ENCODE results near the gene AUTS2.

Gene AUTS2

DNA sequence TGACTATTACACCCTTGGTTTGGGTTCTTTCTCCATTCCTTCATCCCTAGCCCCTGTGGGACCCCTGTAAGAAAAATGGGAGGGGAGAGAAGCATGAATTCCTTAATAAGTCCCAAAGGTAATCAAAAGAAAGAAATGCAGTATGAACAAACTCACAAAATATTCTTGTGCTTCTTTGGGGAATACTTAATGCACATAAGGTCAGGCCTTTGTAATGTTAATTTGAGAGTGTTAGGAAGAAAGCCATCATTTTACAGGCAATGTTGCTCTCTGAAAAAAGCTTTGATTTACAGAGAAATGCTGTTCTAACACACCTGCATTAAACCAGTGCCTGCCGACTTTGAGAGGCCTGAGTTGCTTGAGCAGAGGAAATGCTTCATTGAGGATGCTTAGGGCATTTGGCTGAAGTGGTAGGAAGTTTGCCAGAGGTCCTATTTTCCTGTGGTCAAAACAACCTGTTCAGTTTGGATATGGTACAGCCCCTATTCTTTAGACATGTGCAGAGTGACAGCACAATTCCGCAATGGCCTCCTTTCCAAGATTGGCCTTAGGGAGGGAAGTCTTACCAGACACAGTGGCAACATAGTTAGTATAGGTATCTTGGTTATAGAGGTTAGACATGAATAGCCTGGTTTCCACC lies 643.4 kb downstream of the AUTS2 start:
- no peaks in the 10 kb centered on the region for H3K4me1 ChIP-seq (ENCODE audit: control insufficient read depth in 1 of 2, insufficient read depth in 2 of 2, low read length in 2 of 2)
- H3K27ac ChIP-seq (ENCODE audit: low read depth, low read length), result no peak overlapping the region
- H3K36me3 ChIP-seq (ENCODE audit: control insufficient read depth in 1 of 2, insufficient read depth in 2 of 2, low read length in 2 of 2), result no peaks in the 10 kb centered on the region
- H3K4me3 ChIP-seq (ENCODE audit: low read depth in 1 of 2, low read length in 2 of 2), result no peak overlapping the region
- no peaks in the 10 kb centered on the region for H3K9me3 ChIP-seq (ENCODE audit: control insufficient read depth in 1 of 2, low read length in 2 of 2)
- H3K9ac ChIP-seq (ENCODE audit: low read depth in 1 of 2, low read length in 2 of 2), result no peak overlapping the region
- no peaks in the 10 kb centered on the region for H3K27me3 ChIP-seq (ENCODE audit: control insufficient read depth in 1 of 2, insufficient read depth in 2 of 2, low read length in 2 of 2)

DNA sequence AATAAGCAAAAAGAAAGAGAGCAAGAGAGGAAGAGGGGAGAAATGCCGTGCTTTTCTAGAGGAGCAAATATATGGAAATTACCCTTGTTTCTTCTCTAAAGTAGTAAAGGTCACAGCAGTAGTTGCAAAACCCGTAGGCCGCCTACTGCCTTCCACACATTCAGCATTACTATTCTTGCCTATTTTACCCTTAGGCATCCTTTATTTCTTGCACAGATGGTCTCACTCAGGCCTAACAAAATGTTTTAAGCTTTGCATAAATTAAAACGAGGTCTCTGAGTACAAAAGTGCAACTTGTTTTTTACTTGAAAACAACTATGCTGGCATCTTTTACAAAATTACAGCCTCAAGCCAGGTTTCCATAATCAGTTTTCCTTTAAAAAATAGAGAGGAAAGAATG lies 644.6 kb downstream of the AUTS2 start:
- no peaks in the 10 kb centered on the region for H3K4me1 ChIP-seq (ENCODE audit: control insufficient read depth in 1 of 2, insufficient read depth in 2 of 2, low read length in 2 of 2)
- H3K27ac ChIP-seq (ENCODE audit: low read depth, low read length), result no peak overlapping the region
- H3K36me3 ChIP-seq (ENCODE audit: control insufficient read depth in 1 of 2, insufficient read depth in 2 of 2, low read length in 2 of 2), result no peaks in the 10 kb centered on the region
- no peaks in the 10 kb centered on the region for H3K9me3 ChIP-seq (ENCODE audit: control insufficient read depth in 1 of 2, low read length in 2 of 2)
- H3K9ac ChIP-seq (ENCODE audit: low read depth in 1 of 2, low read length in 2 of 2), result no peak overlapping the region
- H3K27me3 ChIP-seq (ENCODE audit: control insufficient read depth in 1 of 2, insufficient read depth in 2 of 2, low read length in 2 of 2), result no peaks in the 10 kb centered on the region
- no peak overlapping the region for H3K4me3 ChIP-seq (ENCODE audit: low read depth in 1 of 2, low read length in 2 of 2)

- H3K36me3 ChIP-seq (ENCODE audit: control insufficient read depth in 1 of 2, insufficient read depth in 2 of 2, low read length in 2 of 2), result no peaks in the 10 kb centered on the region
- H3K27me3 ChIP-seq (ENCODE audit: control insufficient read depth in 1 of 2, insufficient read depth in 2 of 2, low read length in 2 of 2), result no peaks in the 10 kb centered on the region
- H3K9me3 ChIP-seq (ENCODE audit: control insufficient read depth in 1 of 2, low read length in 2 of 2), result no peaks in the 10 kb centered on the region
- no peak overlapping the region for H3K4me3 ChIP-seq (ENCODE audit: low read depth in 1 of 2, low read length in 2 of 2)
- no peak overlapping the region for H3K27ac ChIP-seq (ENCODE audit: low read depth, low read length)
- no peak overlapping the region for H3K9ac ChIP-seq (ENCODE audit: low read depth in 1 of 2, low read length in 2 of 2)
- no peaks in the 10 kb centered on the region for H3K4me1 ChIP-seq (ENCODE audit: control insufficient read depth in 1 of 2, insufficient read depth in 2 of 2, low read length in 2 of 2)
These were observed 645.2 kb downstream of the AUTS2 start for GRCh38 chr7:70243443-70243842.

- no peak overlapping the region for H3K9ac ChIP-seq (ENCODE audit: low read depth in 1 of 2, low read length in 2 of 2)
These were observed 659.6 kb downstream of the AUTS2 start for GRCh38 chr7:70257921-70258320.

DNA sequence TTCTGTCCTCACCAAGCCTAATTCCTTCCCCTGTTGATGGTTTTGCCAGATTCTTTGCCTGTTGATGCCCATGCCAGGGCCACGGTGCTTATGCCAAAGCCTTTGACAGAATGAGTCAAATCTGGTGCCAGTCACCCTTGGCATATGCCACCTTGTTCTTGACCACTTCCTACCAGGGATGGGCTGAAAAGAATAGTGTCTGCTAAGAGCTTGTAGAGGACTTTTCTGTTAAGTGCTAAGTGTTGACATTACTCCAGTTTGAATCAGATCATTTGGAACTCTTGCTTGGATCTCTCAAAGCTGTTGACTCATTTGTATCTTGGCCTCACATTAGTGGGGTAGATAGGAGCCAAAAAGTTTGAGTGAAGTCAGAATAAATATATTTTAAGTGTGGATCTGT lies 661.2 kb downstream of the AUTS2 start:
- Histone ChIP-seq H3K4me3 (ENCODE audit: low read depth in 1 of 2, low read length in 2 of 2) (no peak overlapping the region), H3K9ac (ENCODE audit: low read depth in 1 of 2, low read length in 2 of 2) (no peak overlapping the region), H3K36me3 (ENCODE audit: control insufficient read depth in 1 of 2, insufficient read depth in 2 of 2, low read length in 2 of 2) (no peaks in the 10 kb centered on the region), H3K27me3 (ENCODE audit: control insufficient read depth in 1 of 2, insufficient read depth in 2 of 2, low read length in 2 of 2) (no peaks in the 10 kb centered on the region), H3K4me1 (ENCODE audit: control insufficient read depth in 1 of 2, insufficient read depth in 2 of 2, low read length in 2 of 2) (no peaks in the 10 kb centered on the region), H3K9me3 (ENCODE audit: control insufficient read depth in 1 of 2, low read length in 2 of 2) (no peaks in the 10 kb centered on the region), H3K27ac (ENCODE audit: low read depth, low read length) (no peak overlapping the region)

More at GRCh38 chr7:70257921-70258320, 659.6 kb downstream of the AUTS2 start:
- no peak overlapping the region for H3K4me3 ChIP-seq (ENCODE audit: low read depth in 1 of 2, low read length in 2 of 2)
- H3K27ac ChIP-seq (ENCODE audit: low read depth, low read length), result no peak overlapping the region
- no peaks in the 10 kb centered on the region for H3K27me3 ChIP-seq (ENCODE audit: control insufficient read depth in 1 of 2, insufficient read depth in 2 of 2, low read length in 2 of 2)
- H3K9me3 ChIP-seq (ENCODE audit: control insufficient read depth in 1 of 2, low read length in 2 of 2), result no peaks in the 10 kb centered on the region
- H3K36me3 ChIP-seq (ENCODE audit: control insufficient read depth in 1 of 2, insufficient read depth in 2 of 2, low read length in 2 of 2), result no peaks in the 10 kb centered on the region
- no peaks in the 10 kb centered on the region for H3K4me1 ChIP-seq (ENCODE audit: control insufficient read depth in 1 of 2, insufficient read depth in 2 of 2, low read length in 2 of 2)

GRCh38 chr7:70263471-70264255 lies 665.4 kb downstream of the AUTS2 start:
- Histone ChIP-seq H3K9me3 (ENCODE audit: control insufficient read depth in 1 of 2, low read length in 2 of 2) (no peaks in the 10 kb centered on the region), H3K27me3 (ENCODE audit: control insufficient read depth in 1 of 2, insufficient read depth in 2 of 2, low read length in 2 of 2) (no peaks in the 10 kb centered on the region), H3K4me1 (ENCODE audit: control insufficient read depth in 1 of 2, insufficient read depth in 2 of 2, low read length in 2 of 2) (no peaks in the 10 kb centered on the region), H3K4me3 (ENCODE audit: low read depth in 1 of 2, low read length in 2 of 2) (no peak overlapping the region), H3K9ac (ENCODE audit: low read depth in 1 of 2, low read length in 2 of 2) (no peak overlapping the region), H3K27ac (ENCODE audit: low read depth, low read length) (no peak overlapping the region), H3K36me3 (ENCODE audit: control insufficient read depth in 1 of 2, insufficient read depth in 2 of 2, low read length in 2 of 2) (no peaks in the 10 kb centered on the region)

- H3K4me1 ChIP-seq (ENCODE audit: control insufficient read depth in 1 of 2, insufficient read depth in 2 of 2, low read length in 2 of 2), result no peaks in the 10 kb centered on the region
- no peaks in the 10 kb centered on the region for H3K27me3 ChIP-seq (ENCODE audit: control insufficient read depth in 1 of 2, insufficient read depth in 2 of 2, low read length in 2 of 2)
- H3K4me3 ChIP-seq (ENCODE audit: low read depth in 1 of 2, low read length in 2 of 2), result no peak overlapping the region
These were observed 667.9 kb downstream of the AUTS2 start for GRCh38 chr7:70266186-70266585.

GRCh38 chr7:70267381-70268120 lies 669.3 kb downstream of the AUTS2 start:
- no peaks in the 10 kb centered on the region for H3K4me1 ChIP-seq (ENCODE audit: control insufficient read depth in 1 of 2, insufficient read depth in 2 of 2, low read length in 2 of 2)
- H3K27ac ChIP-seq (ENCODE audit: low read depth, low read length), result no peak overlapping the region
- H3K9ac ChIP-seq (ENCODE audit: low read depth in 1 of 2, low read length in 2 of 2), result no peak overlapping the region
- H3K27me3 ChIP-seq (ENCODE audit: control insufficient read depth in 1 of 2, insufficient read depth in 2 of 2, low read length in 2 of 2), result no peaks in the 10 kb centered on the region
- no peaks in the 10 kb centered on the region for H3K36me3 ChIP-seq (ENCODE audit: control insufficient read depth in 1 of 2, insufficient read depth in 2 of 2, low read length in 2 of 2)
- H3K4me3 ChIP-seq (ENCODE audit: low read depth in 1 of 2, low read length in 2 of 2), result no peak overlapping the region
- no peaks in the 10 kb centered on the region for H3K9me3 ChIP-seq (ENCODE audit: control insufficient read depth in 1 of 2, low read length in 2 of 2)

More at GRCh38 chr7:70266186-70266585, 667.9 kb downstream of the AUTS2 start:
- Histone ChIP-seq H3K27ac (ENCODE audit: low read depth, low read length) (no peak overlapping the region), H3K36me3 (ENCODE audit: control insufficient read depth in 1 of 2, insufficient read depth in 2 of 2, low read length in 2 of 2) (no peaks in the 10 kb centered on the region), H3K9me3 (ENCODE audit: control insufficient read depth in 1 of 2, low read length in 2 of 2) (no peaks in the 10 kb centered on the region), H3K9ac (ENCODE audit: low read depth in 1 of 2, low read length in 2 of 2) (no peak overlapping the region)

DNA sequence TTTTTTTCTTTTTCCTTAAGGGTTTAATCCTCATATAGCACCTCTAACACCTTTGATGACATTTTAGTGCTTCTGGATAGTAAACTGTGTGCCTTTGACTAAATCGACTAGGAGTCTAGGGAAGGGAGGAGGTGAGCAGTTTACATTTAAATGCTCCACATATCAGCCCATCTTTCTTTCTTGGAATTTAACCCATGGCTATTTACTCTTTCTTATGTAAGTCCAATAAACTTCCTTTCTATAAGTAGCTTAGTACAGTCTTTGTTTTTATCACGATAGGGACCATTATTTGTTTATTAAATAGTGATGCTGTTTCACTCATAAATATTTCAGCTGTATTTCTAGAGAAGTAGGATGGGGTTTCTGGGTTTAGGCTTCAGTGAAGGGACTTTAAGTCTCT lies 669.9 kb downstream of the AUTS2 start:
- H3K9me3 ChIP-seq (ENCODE audit: control insufficient read depth in 1 of 2, low read length in 2 of 2), result no peaks in the 10 kb centered on the region
- no peaks in the 10 kb centered on the region for H3K4me1 ChIP-seq (ENCODE audit: control insufficient read depth in 1 of 2, insufficient read depth in 2 of 2, low read length in 2 of 2)
- H3K27ac ChIP-seq (ENCODE audit: low read depth, low read length), result no peak overlapping the region
- no peak overlapping the region for H3K4me3 ChIP-seq (ENCODE audit: low read depth in 1 of 2, low read length in 2 of 2)
- H3K9ac ChIP-seq (ENCODE audit: low read depth in 1 of 2, low read length in 2 of 2), result no peak overlapping the region
- H3K36me3 ChIP-seq (ENCODE audit: control insufficient read depth in 1 of 2, insufficient read depth in 2 of 2, low read length in 2 of 2), result no peaks in the 10 kb centered on the region
- H3K27me3 ChIP-seq (ENCODE audit: control insufficient read depth in 1 of 2, insufficient read depth in 2 of 2, low read length in 2 of 2), result no peaks in the 10 kb centered on the region

GRCh38 chr7:70270149-70270548 lies 671.9 kb downstream of the AUTS2 start:
- Histone ChIP-seq H3K27me3 (ENCODE audit: control insufficient read depth in 1 of 2, insufficient read depth in 2 of 2, low read length in 2 of 2) (no peaks in the 10 kb centered on the region), H3K27ac (ENCODE audit: low read depth, low read length) (no peak overlapping the region), H3K4me1 (ENCODE audit: control insufficient read depth in 1 of 2, insufficient read depth in 2 of 2, low read length in 2 of 2) (no peaks in the 10 kb centered on the region), H3K9me3 (ENCODE audit: control insufficient read depth in 1 of 2, low read length in 2 of 2) (no peaks in the 10 kb centered on the region), H3K4me3 (ENCODE audit: low read depth in 1 of 2, low read length in 2 of 2) (no peak overlapping the region), H3K9ac (ENCODE audit: low read depth in 1 of 2, low read length in 2 of 2) (no peak overlapping the region), H3K36me3 (ENCODE audit: control insufficient read depth in 1 of 2, insufficient read depth in 2 of 2, low read length in 2 of 2) (no peaks in the 10 kb centered on the region)
